ENCODE measurements around the gene PDE4B.

PDE4B gene

DNA sequence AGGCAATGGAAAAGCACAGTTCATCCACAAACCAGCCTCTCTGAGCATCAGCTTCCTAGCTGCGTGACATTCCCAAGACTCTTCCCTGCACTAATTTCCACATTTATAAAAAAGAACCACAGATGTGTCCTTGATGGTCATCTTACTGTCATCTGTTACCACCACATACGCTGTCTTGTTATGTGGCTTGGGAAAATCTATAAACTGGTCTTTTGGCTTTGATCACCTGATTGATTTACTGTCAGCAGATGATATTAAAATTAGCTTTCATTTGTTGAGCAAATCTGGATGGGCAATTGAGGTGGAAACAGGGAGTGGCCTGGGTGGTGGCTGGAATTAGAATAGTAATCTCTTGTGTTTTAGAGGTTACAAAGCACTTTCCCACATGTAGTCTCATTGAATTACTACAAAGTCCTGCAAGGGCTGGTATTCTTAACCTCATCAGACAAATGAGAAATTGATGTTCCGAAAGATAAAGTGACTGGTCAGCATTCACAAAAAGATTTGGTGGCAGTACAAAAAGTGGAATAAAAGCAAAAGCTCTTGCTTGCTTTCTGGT, 509.6 kb downstream of the PDE4B start:
- no peak overlapping the region for H3K27ac ChIP-seq
- H4K20me1 ChIP-seq (ENCODE audit: insufficient read depth) = no peaks in the 10 kb centered on the region
- no peak overlapping the region for H3K9ac ChIP-seq
- H3K4me1 ChIP-seq (ENCODE audit: low read depth, poor library complexity, severe bottlenecking) = peaks cover 69% of the 10 kb centered on the region
- peak overlapping the region; percentile 69; the same call in 1 of the 2 replicates for H2AFZ ChIP-seq (ENCODE audit: low read depth)
- no peak overlapping the region for H3K4me3 ChIP-seq (IDR thresholded peaks at IDR 0.05; ENCODE audit: insufficient read depth, low read depth, low read length)
- H3K4me2 ChIP-seq = peak overlapping the region; percentile 21; the same call in 1 of the 2 replicates
- no peaks in the 10 kb centered on the region for H3K27me3 ChIP-seq (ENCODE audit: insufficient read depth, low read depth)
- TF ChIP-seq, protein P1, sequence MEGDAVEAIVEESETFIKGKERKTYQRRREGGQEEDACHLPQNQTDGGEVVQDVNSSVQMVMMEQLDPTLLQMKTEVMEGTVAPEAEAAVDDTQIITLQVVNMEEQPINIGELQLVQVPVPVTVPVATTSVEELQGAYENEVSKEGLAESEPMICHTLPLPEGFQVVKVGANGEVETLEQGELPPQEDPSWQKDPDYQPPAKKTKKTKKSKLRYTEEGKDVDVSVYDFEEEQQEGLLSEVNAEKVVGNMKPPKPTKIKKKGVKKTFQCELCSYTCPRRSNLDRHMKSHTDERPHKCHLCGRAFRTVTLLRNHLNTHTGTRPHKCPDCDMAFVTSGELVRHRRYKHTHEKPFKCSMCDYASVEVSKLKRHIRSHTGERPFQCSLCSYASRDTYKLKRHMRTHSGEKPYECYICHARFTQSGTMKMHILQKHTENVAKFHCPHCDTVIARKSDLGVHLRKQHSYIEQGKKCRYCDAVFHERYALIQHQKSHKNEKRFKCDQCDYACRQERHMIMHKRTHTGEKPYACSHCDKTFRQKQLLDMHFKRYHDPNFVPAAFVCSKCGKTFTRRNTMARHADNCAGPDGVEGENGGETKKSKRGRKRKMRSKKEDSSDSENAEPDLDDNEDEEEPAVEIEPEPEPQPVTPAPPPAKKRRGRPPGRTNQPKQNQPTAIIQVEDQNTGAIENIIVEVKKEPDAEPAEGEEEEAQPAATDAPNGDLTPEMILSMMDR (conservative IDR thresholded peaks at IDR 0.05; ENCODE audit: low read depth, low read length) = no peak
- H3K36me3 ChIP-seq (ENCODE audit: insufficient read depth) = no peaks in the 10 kb centered on the region
- H3K79me2 ChIP-seq (ENCODE audit: insufficient read depth, low read depth) = no peaks in the 10 kb centered on the region

DNA sequence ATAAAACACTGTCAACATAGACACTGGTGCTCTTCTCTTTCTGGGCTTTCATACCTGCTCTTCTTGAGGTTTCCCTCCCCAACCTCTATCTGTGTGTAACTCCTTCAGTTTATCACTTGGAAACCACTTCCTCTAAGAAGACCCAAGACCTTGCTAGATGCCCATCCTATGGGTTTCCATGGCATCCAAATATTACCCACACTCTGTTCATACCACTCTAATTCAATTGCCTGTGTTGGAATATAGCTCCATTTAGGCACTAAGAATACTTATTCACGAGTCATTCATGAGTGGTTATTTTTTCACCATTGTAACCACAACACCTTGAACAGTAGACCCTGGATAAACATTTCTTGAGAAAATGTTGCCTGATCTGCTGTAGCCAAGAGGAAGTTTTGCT, 510.1 kb downstream of the PDE4B start:
- H3K27ac ChIP-seq = no peak overlapping the region
- no peaks in the 10 kb centered on the region for H3K79me2 ChIP-seq (ENCODE audit: insufficient read depth, low read depth)
- no peak overlapping the region for H3K4me3 ChIP-seq (IDR thresholded peaks at IDR 0.05; ENCODE audit: insufficient read depth, low read depth, low read length)
- H3K36me3 ChIP-seq (ENCODE audit: insufficient read depth) = no peaks in the 10 kb centered on the region
- TF ChIP-seq, protein P1 (conservative IDR thresholded peaks at IDR 0.05; ENCODE audit: low read depth, low read length) = no peak
- H3K4me1 ChIP-seq (ENCODE audit: low read depth, poor library complexity, severe bottlenecking) = peaks cover 74% of the 10 kb centered on the region
- no peaks in the 10 kb centered on the region for H4K20me1 ChIP-seq (ENCODE audit: insufficient read depth)
- no peak overlapping the region for H3K9ac ChIP-seq
- peak overlapping the region; percentile 21; the same call in 1 of the 2 replicates for H3K4me2 ChIP-seq
- no peak overlapping the region for H2AFZ ChIP-seq (ENCODE audit: low read depth)
- no peaks in the 10 kb centered on the region for H3K27me3 ChIP-seq (ENCODE audit: insufficient read depth, low read depth)

DNA sequence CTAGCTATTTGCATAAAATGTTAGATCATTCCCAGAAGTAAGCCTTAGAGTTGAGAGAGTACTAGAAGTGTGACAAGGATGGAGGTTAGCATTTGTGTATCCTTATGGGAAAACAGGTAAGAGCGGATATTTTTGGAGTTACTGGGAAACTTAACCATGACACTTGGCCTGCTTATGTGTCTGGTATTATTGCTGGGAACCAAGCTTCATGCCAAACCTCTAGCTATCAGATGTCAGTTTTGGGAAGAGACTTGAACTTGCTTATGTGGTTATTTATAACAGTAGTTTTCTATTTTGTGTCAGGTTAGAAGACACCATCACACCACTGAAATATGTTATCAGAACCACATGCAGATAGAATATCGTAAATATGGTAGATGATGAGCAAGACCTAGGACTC, 511.0 kb downstream of the PDE4B start:
- H4K20me1 ChIP-seq (ENCODE audit: insufficient read depth) = no peaks in the 10 kb centered on the region

DNA sequence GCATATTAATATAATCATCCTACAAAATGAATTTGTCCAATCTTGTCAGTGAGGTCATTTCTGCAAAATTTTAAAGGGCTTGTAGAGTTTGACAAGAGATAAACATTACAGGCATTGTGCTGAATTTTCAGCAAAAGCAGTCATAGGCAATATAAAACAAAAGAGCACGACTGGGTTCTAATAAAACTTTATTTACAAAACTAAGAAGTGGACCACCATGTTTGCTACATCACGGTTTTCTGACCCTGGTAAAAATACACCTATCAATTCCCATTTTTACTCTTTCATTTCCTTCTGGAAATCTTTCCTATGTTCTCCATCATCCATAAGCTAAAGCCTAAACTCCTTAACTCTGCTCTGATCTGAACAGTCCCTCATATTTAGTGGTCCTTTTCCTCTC, 511.4 kb downstream of the PDE4B start:
- Histone ChIP-seq H3K4me3 (IDR thresholded peaks at IDR 0.05; ENCODE audit: insufficient read depth, low read depth, low read length) (no peak overlapping the region), H3K79me2 (ENCODE audit: insufficient read depth, low read depth) (no peaks in the 10 kb centered on the region), H3K9ac (no peak overlapping the region), H4K20me1 (ENCODE audit: insufficient read depth) (no peaks in the 10 kb centered on the region), H3K27me3 (ENCODE audit: insufficient read depth, low read depth) (no peaks in the 10 kb centered on the region), H2AFZ (ENCODE audit: low read depth) (no peak overlapping the region), H3K4me2 (no peak overlapping the region), H3K27ac (no peak overlapping the region), H3K36me3 (ENCODE audit: insufficient read depth) (no peaks in the 10 kb centered on the region), H3K4me1 (ENCODE audit: low read depth, poor library complexity, severe bottlenecking) (peaks cover 76% of the 10 kb centered on the region)
- TF ChIP-seq, protein P1 (conservative IDR thresholded peaks at IDR 0.05; ENCODE audit: low read depth, low read length) = no peak

More for the DNA sequence above, 511.0 kb downstream of the PDE4B start:
- TF ChIP-seq, protein P1 (conservative IDR thresholded peaks at IDR 0.05; ENCODE audit: low read depth, low read length) = no peak
- Histone ChIP-seq H3K27me3 (ENCODE audit: insufficient read depth, low read depth) (no peaks in the 10 kb centered on the region), H3K9ac (no peak overlapping the region), H2AFZ (ENCODE audit: low read depth) (no peak overlapping the region), H3K27ac (no peak overlapping the region), H3K4me1 (ENCODE audit: low read depth, poor library complexity, severe bottlenecking) (peaks cover 76% of the 10 kb centered on the region), H3K4me3 (IDR thresholded peaks at IDR 0.05; ENCODE audit: insufficient read depth, low read depth, low read length) (no peak overlapping the region), H3K36me3 (ENCODE audit: insufficient read depth) (no peaks in the 10 kb centered on the region), H3K79me2 (ENCODE audit: insufficient read depth, low read depth) (no peaks in the 10 kb centered on the region), H3K4me2 (no peak overlapping the region)

Data from KMS-11 (cell line).